DND-41 (cell line): ENCODE results near the gene CRYL1.

Experiments
- ATAC-seq: fragments of 200-7000 bp; cut with Tn5 transposase; 3 replicates; pipeline ENCODE4 v1.9.1; 2021; ENCODE audit warnings: low read depth; ENCODE audit not compliant: insufficient read depth
- DNase-seq: peaks from one replicate; pipeline ENCODE4 v3.0.0-alpha.2; 2020
- H2AFZ ChIP-seq: 2 replicates; pipeline ENCODE4 v1.6.0; 2012; ENCODE audit warnings: low read depth, low read length
- H3K27ac ChIP-seq: 2 replicates; pipeline ENCODE4 v1.5.1; 2012; ENCODE audit warnings: low read length, inconsistent platforms
- H3K27me3 ChIP-seq: fragments of 200-600 bp; sonication (generic); 2 replicates; pipeline ENCODE4 v1.6.0; 2012; ENCODE audit warnings: low read length, mild to moderate bottlenecking, inconsistent platforms; ENCODE audit not compliant: insufficient read depth, poor library complexity
- H3K36me3 ChIP-seq: 2 replicates; pipeline ENCODE4 v1.5.1; 2012; ENCODE audit warnings: low read length, inconsistent platforms; ENCODE audit not compliant: insufficient read depth
- H3K4me1 ChIP-seq: 2 replicates; pipeline ENCODE4 v1.5.1; 2012; ENCODE audit warnings: mild to moderate bottlenecking, low read length; ENCODE audit not compliant: insufficient read depth
- H3K4me2 ChIP-seq: 2 replicates; pipeline ENCODE4 v1.6.0; 2012; ENCODE audit warnings: mild to moderate bottlenecking, moderate library complexity, low read length, inconsistent platforms; ENCODE audit not compliant: insufficient read depth
- H3K4me3 ChIP-seq, 2 experiments: fragments of 200-600 bp in 1 of 2; shearing (Covaris generic) in 1 of 2; 2 replicates each; pipeline ENCODE4 v1.5.1; 2012 to 2016; ENCODE audit warnings: inconsistent platforms in 2 of 2, low read length in 2 of 2, mild to moderate bottlenecking in 2 of 2, low read depth in 1 of 2, moderate library complexity in 1 of 2
- H3K79me2 ChIP-seq: 2 replicates; pipeline ENCODE4 v1.6.0; 2012; ENCODE audit warnings: low read length, inconsistent platforms; ENCODE audit not compliant: insufficient read depth
- H3K9ac ChIP-seq: 2 replicates; pipeline ENCODE4 v1.6.0; 2012; ENCODE audit warnings: low read depth, mild to moderate bottlenecking, inconsistent platforms, low read length, moderate library complexity
- H3K9me3 ChIP-seq: 2 replicates; pipeline ENCODE4 v1.5.1; 2012; ENCODE audit warnings: low read length, moderate library complexity, mild to moderate bottlenecking, inconsistent platforms; ENCODE audit not compliant: insufficient read depth, severe bottlenecking
- H4K20me1 ChIP-seq: 2 replicates; pipeline ENCODE4 v1.6.0; 2012; ENCODE audit warnings: low read length; ENCODE audit not compliant: insufficient read depth
- CTCF ChIP-seq: IDR thresholded peaks from 2 replicates; pipeline ENCODE4 v1.5.1; 2012; ENCODE audit warnings: borderline replicate concordance, low read length, moderate library complexity, mild to moderate bottlenecking; ENCODE audit not compliant: poor library complexity, severe bottlenecking; ENCODE audit errors: extremely low read depth
- EZH2 ChIP-seq: IDR thresholded peaks from 3 replicates; pipeline ENCODE4 v1.6.1; 2012; ENCODE audit warnings: borderline replicate concordance, low read depth, mild to moderate bottlenecking, moderate library complexity, low read length, inconsistent platforms; ENCODE audit not compliant: severe bottlenecking

Gene CRYL1

GRCh38 chr13:20553311-20553710 lies 27.7 kb upstream of the CRYL1 start:
- no peaks in the 10 kb centered on the region for H3K36me3 ChIP-seq
- no peak for DNase-seq

GRCh38 chr13:20550799-20551198 lies 25.1 kb upstream of the CRYL1 start:
- TF ChIP-seq CTCF (peak; percentile 7), EZH2 (no peak)
- DNase-seq (peak; percentile 9), ATAC-seq (peak; percentile 27; the same call in 1 of the 3 replicates)

More at GRCh38 chr13:20553311-20553710, 27.7 kb upstream of the CRYL1 start:
- Histone ChIP-seq H3K9ac (no peak overlapping the region), H3K9me3 (no peaks in the 10 kb centered on the region), H3K4me2 (no peak overlapping the region), H3K4me3 (no peak overlapping the region), H4K20me1 (no peaks in the 10 kb centered on the region), H3K27ac (no peak overlapping the region), H3K79me2 (no peaks in the 10 kb centered on the region), H3K4me1 (no peaks in the 10 kb centered on the region), H2AFZ (peak overlapping the region; percentile 26; the same call in 1 of the 2 replicates), H3K27me3 (no peaks in the 10 kb centered on the region)
- TF ChIP-seq EZH2, result no peak
- TF ChIP-seq CTCF, result no peak
- ATAC-seq, result no peak

GRCh38 chr13:20547479-20547908 lies 21.8 kb upstream of the CRYL1 start:
- no peak overlapping the region for H2AFZ ChIP-seq
- H3K9ac ChIP-seq, result no peak overlapping the region
- no peaks in the 10 kb centered on the region for H3K4me1 ChIP-seq
- H3K36me3 ChIP-seq, result no peaks in the 10 kb centered on the region
- H3K9me3 ChIP-seq, result no peaks in the 10 kb centered on the region
- H3K79me2 ChIP-seq, result no peaks in the 10 kb centered on the region
- H3K27ac ChIP-seq, result no peak overlapping the region
- ATAC-seq, result no peak
- H3K4me2 ChIP-seq, result no peak overlapping the region
- H4K20me1 ChIP-seq, result no peaks in the 10 kb centered on the region
- no peak for DNase-seq
- no peaks in the 10 kb centered on the region for H3K27me3 ChIP-seq
- TF ChIP-seq CTCF (no peak), EZH2 (no peak)
- H3K4me3 ChIP-seq, result no peak overlapping the region

More at GRCh38 chr13:20550799-20551198, 25.1 kb upstream of the CRYL1 start:
- Histone ChIP-seq H3K9me3 (no peaks in the 10 kb centered on the region), H3K27ac (no peak overlapping the region), H4K20me1 (no peaks in the 10 kb centered on the region), H3K4me3 (no peak overlapping the region), H3K4me2 (no peak overlapping the region), H3K9ac (no peak overlapping the region), H3K36me3 (no peaks in the 10 kb centered on the region), H3K4me1 (no peaks in the 10 kb centered on the region), H3K79me2 (no peaks in the 10 kb centered on the region), H2AFZ (0 out of 2 replicates have a peak overlapping the region, but pooled peaks have one; percentile 1), H3K27me3 (no peaks in the 10 kb centered on the region)
